HG02884 (cell line): ENCODE results near the gene IFT88.

Experiments used
- ATAC-seq: cut with Tn5 transposase; IDR thresholded peaks from one replicate; pipeline ENCODE4 v1.9.1; 2021; ENCODE audit warnings: mild to moderate bottlenecking, moderate library complexity; ENCODE audit not compliant: unreplicated experiment

Gene IFT88

GRCh38 chr13:20711301-20712044 lies 144.5 kb downstream of the IFT88 start:
- ATAC-seq: no peak

GRCh38 chr13:20713014-20713376 lies 146.0 kb downstream of the IFT88 start:
- ATAC-seq: no peak

DNA sequence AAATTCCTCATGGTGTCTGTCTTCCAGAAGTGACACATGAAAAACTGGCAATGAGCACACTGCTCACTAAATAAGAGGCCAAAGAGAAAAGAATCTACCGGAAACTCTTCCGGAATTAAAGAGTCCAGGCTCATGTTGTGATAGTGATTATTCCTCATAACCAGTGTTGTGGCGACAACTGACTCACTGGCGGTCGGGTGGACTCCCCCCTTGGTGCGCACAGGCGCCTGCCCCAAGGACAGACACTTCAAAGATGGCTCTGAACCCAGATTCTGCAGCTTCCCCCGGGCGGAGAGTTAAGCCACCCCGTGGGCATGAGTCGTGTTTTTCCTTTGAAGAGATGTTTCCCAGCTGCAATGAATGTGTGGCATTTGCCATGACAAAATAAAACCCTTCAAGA lies 146.8 kb downstream of the IFT88 start:
- ATAC-seq: no peak

DNA sequence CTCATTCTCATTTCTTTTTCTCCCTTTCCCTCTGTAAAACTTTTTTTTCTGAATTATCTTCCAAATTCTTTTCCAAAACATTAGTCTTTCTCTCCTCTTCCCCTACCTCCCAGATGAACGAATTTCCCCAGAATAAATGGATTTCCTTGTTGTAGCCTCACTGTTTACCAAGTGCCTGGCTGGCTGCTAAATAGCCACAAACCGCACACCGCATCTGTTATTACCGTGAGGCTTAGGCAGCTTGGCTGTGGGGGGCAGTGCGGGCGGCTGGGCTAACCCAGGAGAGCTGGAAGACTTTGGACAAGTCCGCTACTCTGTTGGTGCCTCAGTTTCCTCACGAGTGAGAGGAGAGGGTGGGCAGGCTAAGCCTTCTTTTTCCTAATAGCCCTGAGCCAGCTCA lies 147.2 kb downstream of the IFT88 start:
- ATAC-seq: no peak

GRCh38 chr13:20714563-20715329 lies 147.8 kb downstream of the IFT88 start:
- no peak for ATAC-seq

DNA sequence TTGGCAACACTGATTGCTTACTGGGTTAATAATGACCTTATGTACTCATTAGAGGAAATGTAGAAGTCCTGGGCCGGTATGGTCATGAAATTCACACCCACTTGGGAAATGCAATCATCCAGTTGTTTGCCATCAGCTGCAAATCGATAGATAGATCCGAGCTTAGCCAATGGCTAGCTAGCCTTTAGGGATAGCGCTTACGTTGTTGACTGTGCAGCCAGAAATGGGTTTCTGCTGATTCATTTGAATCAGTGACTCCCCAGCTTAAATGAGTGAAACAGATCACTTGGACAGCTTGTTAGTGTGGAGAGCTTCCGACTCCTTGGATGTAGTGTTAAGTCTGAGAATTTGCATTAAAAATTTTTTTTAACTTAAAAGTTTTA lies 148.4 kb downstream of the IFT88 start:
- ATAC-seq: no peak

GRCh38 chr13:20716951-20717350 lies 150.0 kb downstream of the IFT88 start:
- ATAC-seq: no peak

GRCh38 chr13:20717581-20718542 lies 150.9 kb downstream of the IFT88 start:
- ATAC-seq: no peak

GRCh38 chr13:20718958-20719566 lies 152.1 kb downstream of the IFT88 start:
- ATAC-seq: no peak

DNA sequence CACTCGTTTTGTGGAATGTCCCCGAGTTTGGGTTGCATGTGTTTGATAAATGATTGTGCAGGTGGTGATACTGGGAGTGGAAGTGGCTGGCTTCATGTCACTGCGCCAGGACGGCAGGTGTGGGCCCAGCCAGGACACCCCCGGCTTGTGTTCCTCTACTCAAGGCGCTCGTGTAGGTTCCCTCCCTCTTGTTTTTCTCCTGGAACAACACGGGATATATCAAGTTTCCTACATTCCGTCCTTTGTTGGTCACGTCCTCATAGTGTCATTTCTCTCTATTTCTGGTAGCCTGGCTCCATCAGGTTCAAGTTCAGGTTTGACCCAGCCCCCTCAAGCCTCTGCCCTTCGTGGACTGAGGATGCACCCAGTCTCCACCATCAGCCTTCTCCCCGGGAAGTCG lies 152.8 kb downstream of the IFT88 start:
- no peak for ATAC-seq

- ATAC-seq: no peak
Measured at GRCh38 chr13:20720499-20720898, 153.5 kb downstream of the IFT88 start.

DNA sequence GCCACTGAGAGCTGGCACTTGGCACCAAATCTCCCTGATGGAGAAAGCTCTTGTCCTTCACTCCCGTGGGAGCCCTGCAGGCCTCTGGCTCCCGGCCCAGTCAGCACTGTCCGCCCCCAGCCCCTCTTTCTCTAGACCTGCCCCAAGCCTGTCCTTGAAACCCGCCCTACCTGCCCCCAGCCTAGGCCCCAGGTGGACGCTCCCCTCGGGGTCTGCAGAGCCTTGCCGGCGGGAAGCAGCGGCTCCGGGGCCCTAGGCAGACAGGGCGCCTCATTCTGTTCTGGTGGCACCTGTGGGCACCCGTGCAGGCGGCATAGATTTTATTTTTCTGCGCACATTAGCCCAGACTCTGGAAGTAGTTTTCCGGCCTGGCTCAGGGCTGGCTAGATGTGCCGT lies 154.1 kb downstream of the IFT88 start:
- ATAC-seq: no peak

GRCh38 chr13:20721454-20722357 lies 154.7 kb downstream of the IFT88 start:
- ATAC-seq: no peak

DNA sequence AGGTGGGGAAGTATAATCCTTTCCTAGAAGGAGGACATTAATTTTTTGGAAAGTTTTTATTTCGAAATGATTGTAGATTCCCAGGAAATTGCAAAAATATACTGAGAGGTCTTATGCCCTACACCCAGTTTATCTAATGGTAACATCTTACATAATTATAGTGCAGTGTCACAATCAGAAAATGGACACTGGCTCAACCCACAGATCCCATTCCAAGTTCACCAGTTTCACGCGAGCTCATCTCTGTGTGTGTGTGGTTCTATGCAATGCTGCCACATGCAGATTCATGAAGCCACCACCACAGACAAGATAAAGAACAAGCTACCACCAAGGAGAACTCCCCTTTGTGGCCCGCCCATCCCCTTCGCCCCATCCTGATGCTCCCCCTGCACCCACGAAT lies 160.9 kb downstream of the IFT88 start:
- no peak for ATAC-seq

- ATAC-seq: no peak
Measured at GRCh38 chr13:20728579-20729311, 161.8 kb downstream of the IFT88 start.

GRCh38 chr13:20729633-20730585 lies 163.0 kb downstream of the IFT88 start:
- ATAC-seq: no peak

DNA sequence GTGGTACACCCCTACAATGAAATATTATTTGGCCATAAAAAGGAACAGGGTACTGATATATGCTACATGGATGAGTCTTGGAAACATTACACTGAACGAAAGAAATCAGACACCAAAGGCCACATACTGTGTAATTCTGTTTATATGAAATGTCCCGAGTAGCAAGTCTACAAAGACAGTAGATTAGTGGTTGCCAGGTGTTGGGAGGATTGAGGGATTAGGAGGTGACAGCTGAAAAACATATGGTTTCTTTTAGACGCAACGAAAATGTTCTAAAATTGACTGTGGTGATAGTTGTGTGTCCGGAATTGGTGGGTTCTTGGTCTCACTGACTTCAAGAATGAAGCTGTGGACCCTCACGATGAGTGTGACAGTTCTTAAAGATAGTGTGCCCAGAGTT lies 171.7 kb downstream of the IFT88 start:
- no peak for ATAC-seq

DNA sequence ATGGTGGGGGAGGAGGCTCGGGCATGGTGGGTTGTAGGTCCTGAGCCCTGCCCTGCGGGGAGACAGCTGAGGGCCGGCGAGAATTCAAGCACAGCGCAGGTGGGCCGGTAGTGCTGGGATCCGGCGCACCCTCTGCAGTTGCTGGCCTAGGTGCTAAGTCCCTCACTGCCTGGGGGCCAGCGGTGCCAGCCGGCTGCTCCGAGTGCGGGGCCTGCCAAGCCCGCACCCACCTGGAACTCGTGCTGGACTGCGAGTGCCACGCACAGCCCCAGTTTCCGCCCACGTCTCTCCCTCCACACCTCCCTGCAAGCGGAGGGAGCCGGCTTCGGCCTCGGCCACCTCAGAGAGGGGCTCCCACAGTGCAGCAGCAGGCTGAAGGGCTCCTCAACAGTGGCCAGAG lies 173.1 kb downstream of the IFT88 start:
- no peak for ATAC-seq
